ENCODE results near the gene ADARB1. TPM values are rescaled to one million over a fixed set of nuclear protein-coding genes. Genes with fewer than 3 reads are reported as not detected.
A peak's percentile ranks its signal among the peaks of the same experiment; 100 is the strongest.

The ADARB1 gene
- total RNA-seq, 2 donors from 2014 or later = 28.7 to 38.5 TPM

GRCh38 chr21:45108808-45109781 is 34.7 kb downstream of the ADARB1 start:
- H3K27me3 Mint-ChIP-seq = peaks cover 0 to 8% of the 10 kb centered on the region in 2 donors
- H3K27ac Mint-ChIP-seq = peak overlapping the region; percentile 2 to 23
- ATAC-seq (peak in 1 of 2 donors; percentile 47), DNase-seq (ENCODE audit: low spot score) (no peak)
- peaks cover 27 to 34% of the 10 kb centered on the region in 2 donors for H3K4me1 Mint-ChIP-seq (ENCODE audit: low read depth in 2 of 2)
- H3K36me3 Mint-ChIP-seq = no peaks in the 10 kb centered on the region
- H3K4me3 Mint-ChIP-seq = peak overlapping the region; percentile 77
- no peaks in the 10 kb centered on the region for H3K9me3 Mint-ChIP-seq

DNA sequence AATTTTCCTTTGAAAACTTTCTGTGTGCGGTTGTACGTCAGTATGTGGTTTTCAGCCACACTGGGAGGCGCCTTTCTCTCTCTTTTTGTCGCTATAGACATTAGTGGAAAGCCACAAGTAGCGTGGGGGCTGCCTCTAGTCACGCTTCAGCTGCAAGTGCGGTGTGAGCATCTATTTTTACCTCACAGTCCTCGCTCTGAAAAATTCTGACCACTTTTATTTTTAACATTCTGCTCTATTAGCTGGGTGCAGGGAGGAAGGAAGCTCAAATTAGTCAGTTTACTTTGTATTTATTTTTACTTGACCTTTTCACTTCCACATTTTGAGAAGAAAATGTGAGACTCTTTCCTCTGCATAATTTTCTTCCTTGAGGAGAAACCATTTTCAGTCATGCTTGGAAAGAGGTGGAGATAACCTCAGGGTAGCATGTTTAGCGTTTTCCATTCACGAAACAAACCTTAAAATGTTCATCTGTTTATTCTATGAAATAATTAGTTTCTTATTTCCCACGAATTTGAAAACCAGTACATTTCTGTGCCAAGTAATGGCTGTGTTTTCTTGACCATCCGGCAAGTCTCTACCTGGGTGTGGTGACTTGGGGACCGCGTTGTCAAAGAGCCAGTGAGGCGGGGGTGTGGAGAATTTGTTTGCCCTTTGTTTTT is 35.6 kb downstream of the ADARB1 start:
- no peak for DNase-seq (ENCODE audit: low spot score)
- H3K36me3 Mint-ChIP-seq = no peaks in the 10 kb centered on the region
- peak overlapping the region; percentile 77 for H3K4me3 Mint-ChIP-seq
- peak overlapping the region; percentile 2 to 23 for H3K27ac Mint-ChIP-seq
- H3K27me3 Mint-ChIP-seq = peaks cover 0 to 6% of the 10 kb centered on the region in 2 donors
- peaks cover 24 to 33% of the 10 kb centered on the region in 2 donors for H3K4me1 Mint-ChIP-seq (ENCODE audit: low read depth in 2 of 2)
- ATAC-seq = peak; percentile 58 to 66
- no peaks in the 10 kb centered on the region for H3K9me3 Mint-ChIP-seq

- ATAC-seq (no peak), DNase-seq (ENCODE audit: low spot score) (no peak)
- H3K4me3 Mint-ChIP-seq = peak overlapping the region; percentile 50
- H3K4me1 Mint-ChIP-seq (ENCODE audit: low read depth in 2 of 2) = peaks cover 32 to 38% of the 10 kb centered on the region in 2 donors
- no peaks in the 10 kb centered on the region for H3K36me3 Mint-ChIP-seq
- no peak overlapping the region for H3K27ac Mint-ChIP-seq
- peaks cover 0 to 6% of the 10 kb centered on the region in 2 donors for H3K27me3 Mint-ChIP-seq
- H3K9me3 Mint-ChIP-seq = no peaks in the 10 kb centered on the region
These were observed 36.7 kb downstream of the ADARB1 start for GRCh38 chr21:45110873-45111624.

- H3K27ac Mint-ChIP-seq = no peak overlapping the region
- H3K4me1 Mint-ChIP-seq (ENCODE audit: low read depth in 2 of 2) = peaks cover 32 to 38% of the 10 kb centered on the region in 2 donors
- no peak overlapping the region for H3K4me3 Mint-ChIP-seq
- no peaks in the 10 kb centered on the region for H3K36me3 Mint-ChIP-seq
- peaks cover 0 to 6% of the 10 kb centered on the region in 2 donors for H3K27me3 Mint-ChIP-seq
- no peaks in the 10 kb centered on the region for H3K9me3 Mint-ChIP-seq
- DNase-seq (ENCODE audit: low spot score) = no peak
- no peak for ATAC-seq
These were observed 37.3 kb downstream of the ADARB1 start for GRCh38 chr21:45111703-45112102.

GRCh38 chr21:45112371-45112770 is 38.0 kb downstream of the ADARB1 start:
- Mint-ChIP-seq H3K4me1 (ENCODE audit: low read depth in 2 of 2) (peaks cover 32 to 38% of the 10 kb centered on the region in 2 donors), H3K27ac (no peak overlapping the region), H3K27me3 (peaks cover 0 to 6% of the 10 kb centered on the region in 2 donors), H3K36me3 (no peaks in the 10 kb centered on the region), H3K4me3 (no peak overlapping the region), H3K9me3 (no peaks in the 10 kb centered on the region)
- DNase-seq (ENCODE audit: low spot score) (no peak), ATAC-seq (no peak)

- DNase-seq (ENCODE audit: low spot score) (no peak), ATAC-seq (no peak)
- Mint-ChIP-seq H3K4me1 (ENCODE audit: low read depth in 2 of 2) (peaks cover 32 to 37% of the 10 kb centered on the region in 2 donors), H3K4me3 (no peak overlapping the region), H3K9me3 (no peaks in the 10 kb centered on the region), H3K36me3 (no peaks in the 10 kb centered on the region), H3K27me3 (peaks cover 0 to 6% of the 10 kb centered on the region in 2 donors), H3K27ac (no peak overlapping the region)
These were observed 39.2 kb downstream of the ADARB1 start for GRCh38 chr21:45113543-45113942.

- no peak overlapping the region for H3K27ac Mint-ChIP-seq
- H3K9me3 Mint-ChIP-seq = no peaks in the 10 kb centered on the region
- H3K4me1 Mint-ChIP-seq (ENCODE audit: low read depth in 2 of 2) = peaks cover 32 to 33% of the 10 kb centered on the region in 2 donors
- ATAC-seq (no peak), DNase-seq (ENCODE audit: low spot score) (no peak)
- H3K36me3 Mint-ChIP-seq = no peaks in the 10 kb centered on the region
- no peak overlapping the region for H3K4me3 Mint-ChIP-seq
- H3K27me3 Mint-ChIP-seq = peaks cover 0 to 6% of the 10 kb centered on the region in 2 donors
These were observed 39.7 kb downstream of the ADARB1 start for GRCh38 chr21:45114072-45114471.

GRCh38 chr21:45114475-45114874 is 40.1 kb downstream of the ADARB1 start:
- ATAC-seq (no peak), DNase-seq (ENCODE audit: low spot score) (no peak)
- Mint-ChIP-seq H3K27me3 (peaks cover 0 to 6% of the 10 kb centered on the region in 2 donors), H3K9me3 (no peaks in the 10 kb centered on the region), H3K4me1 (ENCODE audit: low read depth in 2 of 2) (peaks cover 28 to 29% of the 10 kb centered on the region in 2 donors), H3K4me3 (no peak overlapping the region), H3K27ac (no peak overlapping the region), H3K36me3 (no peaks in the 10 kb centered on the region)

DNA sequence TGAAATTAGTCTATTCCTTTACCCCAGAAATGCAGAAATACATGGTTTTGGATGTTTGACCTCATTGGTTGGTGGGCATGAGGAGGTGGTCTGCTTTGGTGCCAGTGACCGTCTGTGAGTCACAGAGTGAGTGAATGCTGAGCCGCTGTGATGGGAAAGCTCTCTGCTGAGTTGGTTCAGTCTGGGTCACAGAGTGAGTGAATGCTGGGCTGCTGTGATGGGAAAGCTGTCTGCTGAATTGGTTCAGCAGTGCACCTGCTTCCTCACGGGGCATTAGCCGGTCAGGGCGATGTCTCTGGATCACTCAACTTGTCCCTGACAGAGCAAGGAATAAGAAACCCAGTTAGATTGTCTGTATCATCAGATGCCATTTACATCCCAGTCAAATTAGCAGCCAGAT is 40.8 kb downstream of the ADARB1 start:
- Mint-ChIP-seq H3K36me3 (no peaks in the 10 kb centered on the region), H3K27me3 (peaks cover 0 to 6% of the 10 kb centered on the region in 2 donors), H3K4me3 (no peak overlapping the region), H3K27ac (no peak overlapping the region), H3K4me1 (ENCODE audit: low read depth in 2 of 2) (peaks cover 21 to 22% of the 10 kb centered on the region in 2 donors), H3K9me3 (no peaks in the 10 kb centered on the region)
- ATAC-seq (no peak), DNase-seq (ENCODE audit: low spot score) (no peak)

- no peaks in the 10 kb centered on the region for H3K9me3 Mint-ChIP-seq
- peaks cover 0 to 4% of the 10 kb centered on the region in 2 donors for H3K27me3 Mint-ChIP-seq
- H3K27ac Mint-ChIP-seq = no peak overlapping the region
- DNase-seq (ENCODE audit: low spot score) (no peak), ATAC-seq (no peak)
- no peaks in the 10 kb centered on the region for H3K36me3 Mint-ChIP-seq
- H3K4me1 Mint-ChIP-seq (ENCODE audit: low read depth in 2 of 2) = peaks cover 17 to 20% of the 10 kb centered on the region in 2 donors
- H3K4me3 Mint-ChIP-seq = no peak overlapping the region
These were observed 41.7 kb downstream of the ADARB1 start for GRCh38 chr21:45116066-45116465.

GRCh38 chr21:45117314-45117713 is 42.9 kb downstream of the ADARB1 start:
- ATAC-seq (no peak), DNase-seq (ENCODE audit: low spot score) (no peak)
- H3K27me3 Mint-ChIP-seq = peaks cover 0 to 9% of the 10 kb centered on the region in 2 donors
- H3K27ac Mint-ChIP-seq = peak overlapping the region in 1 of 2 donors; percentile 23
- no peak overlapping the region for H3K4me3 Mint-ChIP-seq
- peaks cover 10 to 20% of the 10 kb centered on the region in 2 donors for H3K4me1 Mint-ChIP-seq (ENCODE audit: low read depth in 2 of 2)
- peaks cover 4% of the 10 kb centered on the region for H3K36me3 Mint-ChIP-seq
- H3K9me3 Mint-ChIP-seq = no peaks in the 10 kb centered on the region

GRCh38 chr21:45118099-45118498 is 43.7 kb downstream of the ADARB1 start:
- H3K4me3 Mint-ChIP-seq = no peak overlapping the region
- no peak for DNase-seq (ENCODE audit: low spot score)
- H3K9me3 Mint-ChIP-seq = no peaks in the 10 kb centered on the region
- ATAC-seq = no peak
- no peak overlapping the region for H3K27ac Mint-ChIP-seq
- H3K27me3 Mint-ChIP-seq = peaks cover 0 to 5% of the 10 kb centered on the region in 2 donors
- H3K4me1 Mint-ChIP-seq (ENCODE audit: low read depth in 2 of 2) = peaks cover 13 to 24% of the 10 kb centered on the region in 2 donors
- H3K36me3 Mint-ChIP-seq = peaks cover 4% of the 10 kb centered on the region

DNA sequence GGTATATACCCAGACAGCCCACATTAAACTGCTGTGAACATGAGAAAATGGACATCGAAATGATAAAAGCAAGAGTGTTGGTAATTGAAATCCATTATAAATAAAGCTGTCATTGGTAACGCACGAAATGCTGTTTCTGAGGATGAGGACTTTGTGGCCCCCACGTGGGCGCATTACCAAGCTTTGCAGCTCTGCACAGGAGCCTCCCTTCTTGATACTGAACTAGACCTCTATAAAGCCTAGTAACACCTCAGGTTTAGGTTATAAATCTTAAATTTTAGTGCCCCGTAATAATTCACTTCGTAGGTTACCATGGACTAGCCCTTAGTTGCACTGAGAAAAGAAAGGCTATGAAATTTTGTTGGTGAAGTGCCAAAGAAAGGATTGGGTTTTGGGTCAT is 45.4 kb downstream of the ADARB1 start:
- ATAC-seq = no peak

More for the DNA sequence above, 45.4 kb downstream of the ADARB1 start:
- Mint-ChIP-seq H3K4me3 (no peak overlapping the region), H3K36me3 (peaks cover 4% of the 10 kb centered on the region), H3K9me3 (no peaks in the 10 kb centered on the region), H3K27me3 (peaks cover 0 to 5% of the 10 kb centered on the region in 2 donors), H3K27ac (no peak overlapping the region), H3K4me1 (ENCODE audit: low read depth in 2 of 2) (peaks cover 10 to 21% of the 10 kb centered on the region in 2 donors)
- DNase-seq (ENCODE audit: low spot score) = no peak

All from natural killer cell treated with Interleukin-12 subunit alpha and Interleukin-12 subunit beta and Interleukin-15 and Interleukin-18, amount 100 ng/mL, for 72 hours (primary cell).